HG03460 (cell line): ENCODE data around the gene NFASC.

Experiments
- ATAC-seq: cut with Tn5 transposase; IDR thresholded peaks from one replicate; pipeline ENCODE4 v1.9.1; 2021; ENCODE audit not compliant: unreplicated experiment

NFASC gene

DNA sequence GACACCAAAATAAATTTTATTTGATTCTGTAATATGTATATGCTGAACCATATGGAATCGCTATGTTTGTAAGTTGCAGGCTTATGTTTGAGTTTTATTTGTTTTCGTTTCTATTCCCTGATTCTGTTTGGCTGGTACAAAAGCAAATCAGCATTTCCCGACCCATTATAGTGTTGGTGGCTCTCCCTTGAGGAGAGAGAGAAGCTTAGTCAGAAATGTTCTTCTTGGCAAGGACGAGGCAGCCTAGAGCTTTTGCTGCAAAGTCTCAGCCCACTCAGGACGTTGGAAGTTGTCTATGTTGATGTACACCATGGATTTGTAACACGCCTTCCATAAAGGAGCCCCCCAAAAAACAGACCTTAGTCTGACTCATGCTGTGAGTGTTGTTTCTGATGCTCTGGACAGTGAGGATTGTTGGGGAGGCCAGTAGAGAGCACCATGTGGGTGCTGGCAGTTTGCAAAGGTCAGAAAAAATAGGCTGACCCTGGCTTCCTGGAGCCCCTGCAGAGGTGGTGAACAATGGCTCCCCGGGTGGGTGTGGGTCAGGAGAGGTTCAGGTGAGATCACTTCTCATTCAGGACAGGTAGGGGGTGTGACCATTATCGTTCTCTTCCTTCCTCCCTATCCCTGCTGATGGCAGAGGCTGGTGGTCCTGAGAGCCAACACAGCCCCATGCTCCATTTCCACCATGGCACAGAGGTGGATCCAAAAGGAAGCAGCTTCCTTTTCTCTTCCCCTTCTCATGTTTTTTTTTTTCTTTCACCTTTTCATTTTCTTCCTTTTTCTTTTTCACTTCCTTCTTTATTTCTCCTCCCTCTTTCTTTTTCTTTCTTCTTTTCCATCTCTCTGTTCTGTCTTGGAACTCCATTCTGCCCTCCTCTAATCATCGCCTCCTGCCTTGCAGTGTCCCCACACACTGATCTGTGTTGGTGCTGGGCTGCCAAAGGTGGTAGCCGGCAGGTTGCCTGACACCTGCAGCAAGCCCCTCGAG is 88.0 kb downstream of the NFASC start:
- ATAC-seq = no peak

DNA sequence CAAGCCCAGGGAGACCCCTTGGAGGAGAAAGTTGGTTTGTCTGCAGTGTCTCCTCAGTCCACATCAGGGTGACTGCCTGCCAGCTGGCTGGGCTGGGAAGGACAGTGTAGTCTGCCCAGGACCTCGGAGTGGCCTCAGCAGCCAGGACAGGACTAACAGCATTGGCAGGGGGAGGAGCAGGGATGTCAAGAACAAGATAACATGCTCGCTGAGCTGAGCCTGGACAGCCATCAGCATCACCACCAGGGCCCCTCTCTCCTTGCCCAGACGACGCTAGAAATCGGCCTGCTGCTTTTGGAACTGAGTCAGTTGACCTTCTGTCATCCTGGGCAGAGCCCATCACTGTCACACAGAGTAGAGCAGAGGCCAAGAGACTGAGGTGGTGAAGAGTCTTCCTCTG is 88.7 kb downstream of the NFASC start:
- no peak for ATAC-seq

DNA sequence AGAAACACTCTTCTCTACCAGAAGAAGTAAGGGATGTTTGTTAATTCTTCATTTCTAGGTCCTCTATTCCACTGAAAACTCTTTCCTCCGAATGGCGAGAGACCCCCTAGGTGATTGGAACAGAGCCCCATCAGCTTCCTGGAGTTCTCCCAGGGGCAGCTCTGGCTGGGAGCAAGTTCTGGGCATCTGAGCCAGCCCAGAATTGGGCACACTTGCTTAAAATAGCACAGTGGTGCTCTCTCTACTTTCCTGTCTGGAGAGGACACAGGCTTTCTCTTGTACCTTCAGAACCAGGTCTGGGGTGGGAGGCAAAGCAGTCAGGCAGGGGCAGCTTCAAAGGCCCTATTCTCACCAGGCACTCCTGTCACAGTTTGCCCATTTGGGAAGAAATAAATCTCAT is 89.2 kb downstream of the NFASC start:
- no peak for ATAC-seq

DNA sequence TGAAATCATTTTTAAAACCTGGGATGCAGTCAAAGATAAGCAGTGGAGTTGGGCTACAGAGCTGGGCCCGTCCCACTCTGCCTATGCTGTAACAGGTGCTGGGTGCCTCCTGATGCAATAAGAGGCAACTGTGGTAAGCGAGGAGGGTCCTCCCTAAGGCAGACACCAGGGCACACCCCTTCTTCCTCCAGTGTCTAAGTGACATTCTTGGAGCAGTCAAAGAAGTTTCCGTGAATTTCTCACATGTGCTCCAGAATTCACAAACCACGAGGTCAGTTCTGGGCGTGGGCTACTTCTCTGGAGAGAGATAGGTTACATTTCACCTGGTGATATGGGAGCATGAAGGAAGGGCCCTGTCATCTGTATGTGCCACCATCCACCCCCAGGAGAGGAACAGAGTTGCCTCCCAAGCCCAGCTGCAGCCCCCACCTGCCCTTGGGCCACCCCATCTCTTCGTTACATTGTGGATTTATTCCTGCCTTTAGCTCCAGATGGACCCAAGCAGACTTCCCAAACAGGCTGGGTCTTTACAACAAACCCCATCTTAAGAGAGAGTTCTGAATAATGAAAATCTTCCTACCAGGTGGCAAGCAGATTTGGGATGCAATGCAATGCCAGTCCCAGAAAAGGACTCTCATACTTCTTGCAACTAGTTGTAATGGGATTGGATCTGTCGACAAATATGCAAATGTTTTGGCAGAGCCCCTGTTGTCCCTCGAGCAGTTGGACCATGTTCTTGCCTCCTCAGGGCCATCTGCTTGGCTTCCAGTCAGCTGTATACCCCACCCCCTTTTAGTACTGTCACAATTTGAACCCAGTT is 89.9 kb downstream of the NFASC start:
- no peak for ATAC-seq

DNA sequence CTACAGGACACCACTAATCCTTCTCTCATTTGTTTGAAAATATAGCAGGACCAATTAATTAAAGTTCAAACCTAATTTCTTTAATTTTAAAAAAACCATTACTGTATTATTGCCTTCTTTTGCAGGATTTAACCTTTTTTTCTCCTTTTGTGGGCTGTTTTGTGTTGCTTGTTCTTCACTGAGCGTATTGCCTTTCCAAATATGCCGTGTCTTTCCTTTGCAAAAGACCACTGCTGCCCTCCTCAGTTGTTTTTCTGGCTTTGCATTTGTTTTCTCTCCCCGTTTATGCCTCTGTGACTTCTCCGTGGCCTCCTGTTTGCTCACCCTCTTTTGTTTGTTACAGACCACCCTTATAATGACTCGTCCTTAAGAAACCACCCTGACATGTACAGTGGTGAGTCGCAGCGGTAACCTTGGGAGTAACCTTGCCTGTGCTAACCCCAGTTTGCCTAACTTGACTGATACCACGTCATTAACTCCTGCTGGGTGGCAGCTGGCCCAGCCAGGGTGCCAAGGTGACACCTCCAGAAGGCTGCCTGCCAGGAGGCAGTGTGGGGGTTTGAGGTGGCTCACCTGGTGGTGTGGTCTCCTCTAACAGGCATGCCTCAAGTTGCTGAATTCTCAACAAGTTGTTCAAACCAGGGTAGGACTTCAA is 91.2 kb downstream of the NFASC start:
- ATAC-seq = no peak

DNA sequence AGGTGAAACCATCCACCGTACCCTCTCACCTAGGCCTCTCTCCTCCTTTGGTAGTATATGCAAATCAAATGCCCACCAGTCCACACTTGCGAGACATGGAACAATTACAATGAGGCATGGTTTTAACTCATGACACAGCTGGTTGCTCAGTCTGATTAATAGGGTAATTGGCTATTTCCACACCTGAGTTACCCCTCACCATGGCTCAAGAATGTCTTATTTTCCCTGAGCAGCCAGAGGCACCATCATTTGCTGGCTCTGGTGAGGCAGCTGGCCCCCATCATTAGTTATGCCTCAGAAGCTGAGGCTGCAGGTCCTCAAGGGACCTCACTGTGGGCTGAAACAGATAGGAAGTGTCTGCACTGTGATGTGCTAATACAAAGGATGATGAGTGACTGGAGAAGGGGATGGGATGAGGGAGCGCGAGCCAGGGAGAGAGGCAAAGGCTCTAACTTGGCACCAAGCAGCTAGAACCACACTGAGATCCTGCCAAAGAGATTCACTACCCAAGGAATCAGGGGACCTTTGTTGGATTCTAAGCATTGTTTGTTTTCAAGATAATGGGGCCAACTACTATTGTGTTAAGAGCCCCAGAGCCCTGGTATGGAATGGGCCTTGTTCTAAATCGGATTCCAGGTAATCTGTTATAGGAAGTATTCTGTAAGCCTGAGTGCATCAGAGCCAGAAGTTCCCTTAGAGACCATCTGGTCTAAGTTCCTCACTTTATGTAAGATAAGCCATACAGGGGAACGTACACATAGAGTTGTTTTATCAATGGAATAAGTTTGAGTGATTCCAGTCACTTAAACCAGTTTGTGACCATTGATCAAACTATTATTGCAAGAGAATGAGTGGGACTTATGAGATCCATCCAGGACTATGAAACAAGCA is 92.3 kb downstream of the NFASC start:
- no peak for ATAC-seq

DNA sequence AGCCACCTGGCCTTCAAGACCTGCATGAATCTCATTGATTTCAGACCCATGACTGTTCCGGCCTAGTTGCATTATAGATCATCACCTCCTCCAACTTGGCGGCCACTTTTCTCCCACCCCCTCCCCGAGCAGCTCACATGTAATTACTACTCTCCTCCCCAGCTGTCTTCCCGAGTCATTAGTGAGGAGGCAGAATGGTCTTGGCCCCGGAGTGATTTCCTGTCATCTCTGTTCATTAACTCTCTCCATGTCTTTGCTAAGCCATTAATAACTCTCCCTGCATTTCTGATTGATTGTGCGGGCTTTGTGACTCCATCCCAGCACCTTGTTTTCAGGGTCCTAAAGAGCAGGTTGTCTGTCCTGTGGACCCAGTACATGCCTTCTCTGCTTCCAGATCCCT is 96.8 kb downstream of the NFASC start:
- no peak for ATAC-seq

DNA sequence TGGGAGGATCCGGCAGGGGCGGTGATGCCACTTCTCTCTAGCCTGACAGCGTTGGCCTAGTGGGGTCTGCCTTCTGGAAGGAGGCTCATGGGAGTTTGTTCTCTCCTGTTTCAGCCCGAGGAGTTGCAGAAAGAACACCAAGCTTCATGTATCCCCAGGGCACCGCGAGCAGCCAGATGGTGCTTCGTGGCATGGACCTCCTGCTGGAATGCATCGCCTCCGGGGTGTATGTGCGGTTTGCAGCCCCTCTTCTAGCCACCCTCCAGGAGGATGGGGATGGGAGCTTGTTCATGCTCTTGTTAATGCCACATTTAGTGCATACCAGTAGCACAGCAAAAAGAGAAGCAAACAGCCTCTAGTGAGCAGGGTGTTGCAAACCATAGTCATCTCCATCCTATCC is 97.5 kb downstream of the NFASC start:
- no peak for ATAC-seq

DNA sequence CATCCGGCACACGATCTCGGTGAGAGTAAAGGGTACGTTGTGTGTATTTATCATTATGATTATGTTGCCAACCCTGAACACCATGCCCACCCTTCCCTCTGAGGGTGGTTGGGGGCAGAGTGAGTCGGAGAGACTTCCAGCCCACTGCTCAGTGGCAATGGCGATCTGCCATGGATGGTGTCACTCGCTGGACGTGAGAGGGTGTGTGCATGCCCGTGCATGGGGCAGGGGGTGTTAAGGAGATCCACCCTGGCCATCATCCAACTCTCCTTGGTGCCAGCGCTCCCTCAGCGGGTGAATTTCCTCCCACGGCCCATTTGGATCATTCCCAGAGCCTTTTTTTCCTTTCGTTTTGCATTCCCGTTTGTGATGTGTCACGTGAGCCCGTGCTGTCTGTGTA is 98.3 kb downstream of the NFASC start:
- ATAC-seq = no peak

DNA sequence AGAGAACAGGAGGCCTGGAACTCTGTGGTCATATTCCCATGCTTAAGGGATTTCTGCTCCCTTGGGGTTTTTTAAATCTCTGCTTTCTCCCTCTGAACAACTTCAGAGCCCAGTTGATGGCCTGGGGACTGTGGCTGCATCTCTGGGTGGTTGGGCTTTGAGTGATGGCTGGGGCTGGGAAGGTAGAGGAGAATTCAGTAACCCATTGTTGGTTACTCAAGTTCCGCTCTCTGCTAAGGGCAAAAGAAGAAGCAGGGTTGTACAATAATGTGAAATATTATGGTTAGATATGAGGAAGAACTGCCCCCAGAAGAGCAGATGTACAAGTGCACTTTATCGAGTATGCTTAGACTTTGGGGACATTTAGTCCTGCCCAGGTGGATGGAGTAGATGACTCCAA is 100.3 kb downstream of the NFASC start:
- ATAC-seq = no peak

DNA sequence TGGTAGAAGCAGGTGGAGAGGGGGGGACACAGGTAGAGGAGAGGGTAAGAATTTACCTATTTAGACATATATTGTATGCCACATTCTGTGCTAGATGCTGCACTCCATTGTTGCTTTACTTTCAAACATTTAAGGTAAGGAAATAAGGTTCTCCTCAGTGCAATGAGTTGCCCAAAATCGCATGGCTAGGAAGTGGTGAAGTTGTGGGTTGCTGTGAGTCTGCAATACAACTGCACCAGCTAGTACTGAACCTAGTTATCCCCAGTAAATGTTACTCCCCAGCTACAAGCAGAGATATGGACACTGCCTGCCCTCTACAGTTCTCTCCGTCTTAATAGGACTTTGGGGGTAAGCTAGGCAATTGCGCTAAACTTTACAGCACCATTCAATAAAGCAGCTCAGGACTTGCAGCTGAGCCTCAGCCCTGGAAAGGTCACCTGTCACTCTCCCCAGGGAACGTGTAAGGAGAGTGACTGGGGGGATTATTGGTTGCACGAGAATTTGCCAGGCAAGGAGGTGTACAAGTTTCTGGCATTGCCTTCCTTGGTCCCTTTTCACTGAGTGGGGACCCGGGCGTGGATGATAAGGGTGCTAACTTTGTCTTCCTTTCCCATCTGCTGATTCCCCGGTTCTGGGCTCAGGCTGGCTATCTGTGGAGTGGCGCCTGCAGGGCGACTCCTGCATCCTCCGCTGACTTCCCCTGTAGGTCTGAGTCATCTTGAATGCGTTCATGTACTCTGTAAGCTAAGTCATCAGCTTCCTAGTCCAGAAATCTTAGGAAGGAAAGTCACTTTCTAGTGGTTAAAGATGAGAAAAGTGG is 101.1 kb downstream of the NFASC start:
- ATAC-seq = no peak

DNA sequence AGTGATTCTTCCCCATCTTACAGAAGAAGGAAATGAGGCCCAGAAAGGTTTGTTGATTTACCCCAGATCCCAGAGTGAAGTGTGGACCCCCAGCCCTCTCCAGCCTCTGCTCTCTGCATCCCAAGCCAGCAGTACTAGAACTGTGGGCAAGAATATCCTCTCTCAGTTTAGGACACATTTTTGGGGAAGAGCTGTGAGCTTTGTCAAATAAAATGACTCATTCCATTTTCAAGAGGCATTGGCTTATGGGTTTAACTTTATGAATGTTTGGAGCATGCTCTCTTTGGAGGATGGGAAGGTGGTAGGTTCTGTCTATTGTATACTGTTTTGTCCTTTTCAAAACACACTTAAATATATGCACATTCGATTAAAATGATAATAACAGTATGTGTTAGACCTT is 101.8 kb downstream of the NFASC start:
- ATAC-seq = no peak

DNA sequence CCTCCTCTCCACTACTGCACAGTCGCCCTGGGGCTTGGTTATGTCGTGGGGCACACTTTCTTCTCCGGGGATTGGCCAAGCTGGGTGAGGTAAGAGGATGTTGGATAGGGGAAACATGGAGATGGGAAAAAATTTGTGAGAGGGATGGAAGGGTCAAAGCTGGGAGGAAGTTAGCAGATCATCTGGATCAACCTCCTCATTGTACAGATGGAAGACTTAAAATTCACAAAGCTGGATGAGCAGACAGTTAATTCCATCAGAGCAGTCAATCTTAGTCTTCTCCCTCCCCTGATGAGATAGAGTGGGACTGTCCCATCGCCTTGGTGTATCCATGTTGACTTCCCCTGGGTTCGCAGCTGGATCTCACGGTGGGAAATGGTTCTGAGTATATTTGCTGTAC is 102.8 kb downstream of the NFASC start:
- ATAC-seq = no peak

DNA sequence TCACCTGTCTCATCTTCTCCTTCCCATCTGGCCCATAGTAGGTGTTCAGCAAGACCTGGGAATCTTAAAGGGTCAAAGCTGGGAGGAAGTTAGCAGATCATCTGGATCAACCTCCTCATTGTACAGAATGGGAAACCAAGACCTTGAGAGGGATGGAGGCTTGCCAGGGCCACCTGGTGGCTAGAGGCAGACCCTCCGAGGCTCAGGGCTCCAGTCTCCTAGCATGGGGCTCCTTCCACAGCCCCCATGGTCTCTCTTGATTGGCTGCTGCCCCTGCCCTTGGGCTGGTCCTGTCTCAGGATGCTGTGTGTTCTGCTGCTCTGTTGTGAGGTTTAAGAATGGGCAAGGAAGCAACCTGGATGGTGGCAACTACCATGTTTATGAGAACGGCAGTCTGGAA is 103.7 kb downstream of the NFASC start:
- ATAC-seq = no peak

DNA sequence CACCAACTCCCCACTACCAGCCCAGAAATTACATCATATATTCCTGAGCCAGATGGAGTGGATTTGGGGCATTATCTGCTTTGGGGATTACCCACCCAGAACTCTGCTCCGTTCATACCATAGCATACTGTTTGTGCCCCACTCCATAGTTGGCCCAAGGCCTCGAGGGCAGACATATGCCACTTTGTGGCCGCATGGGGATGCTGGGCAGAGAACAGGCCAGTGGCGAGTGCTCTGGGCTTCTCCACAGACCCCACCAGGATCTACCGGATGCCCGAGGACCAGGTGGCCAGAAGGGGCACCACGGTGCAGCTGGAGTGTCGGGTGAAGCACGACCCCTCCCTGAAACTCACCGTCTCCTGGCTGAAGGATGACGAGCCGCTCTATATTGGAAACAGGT is 104.4 kb downstream of the NFASC start:
- no peak for ATAC-seq

DNA sequence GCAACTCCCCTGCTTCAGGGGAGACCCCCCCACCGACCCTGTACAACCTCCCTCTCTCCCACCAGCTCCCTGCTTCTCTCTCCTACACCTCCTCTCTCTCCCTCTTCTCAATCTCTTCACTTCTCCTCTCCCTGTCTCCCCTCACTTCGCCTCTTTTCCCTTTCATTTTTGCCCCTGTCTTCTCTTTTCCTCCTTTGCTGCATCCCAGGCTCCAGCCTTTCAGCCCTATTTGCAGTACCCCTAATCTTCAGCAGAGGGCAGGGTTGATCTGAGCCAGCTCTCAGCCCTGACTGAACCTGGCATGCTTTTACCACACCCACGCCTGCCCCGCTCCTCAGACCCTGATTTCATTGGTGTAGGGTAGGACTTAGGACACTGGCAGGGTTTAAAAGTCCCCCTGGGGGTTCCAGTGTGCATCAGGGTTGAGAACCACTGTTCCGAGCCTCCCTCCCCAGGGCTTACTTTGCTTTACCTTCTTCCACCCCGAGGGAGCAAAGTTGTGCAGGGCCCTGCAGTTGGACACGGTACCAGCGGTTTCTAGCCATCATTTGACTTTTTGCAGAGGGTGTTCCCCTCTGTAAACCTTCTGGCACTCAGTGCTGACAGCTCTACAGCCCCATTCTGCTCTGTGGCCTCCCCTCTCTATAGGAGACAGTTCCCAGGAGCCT is 105.0 kb downstream of the NFASC start:
- no peak for ATAC-seq

DNA sequence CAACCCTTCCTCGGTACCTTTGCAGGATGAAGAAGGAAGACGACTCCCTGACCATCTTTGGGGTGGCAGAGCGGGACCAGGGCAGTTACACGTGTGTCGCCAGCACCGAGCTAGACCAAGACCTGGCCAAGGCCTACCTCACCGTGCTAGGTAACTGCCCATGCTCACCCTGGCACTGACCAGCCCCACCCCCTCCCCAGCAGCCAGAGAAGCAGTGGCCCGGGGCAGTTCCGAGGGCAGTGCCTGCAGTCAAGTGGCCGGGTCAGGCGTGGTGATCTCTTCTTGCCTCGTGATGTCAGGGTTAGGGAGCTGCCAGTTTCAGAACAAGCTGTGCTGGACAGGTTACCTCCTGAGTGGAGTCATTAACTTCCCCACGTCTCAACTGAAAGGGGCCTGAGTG is 106.0 kb downstream of the NFASC start:
- ATAC-seq = no peak

DNA sequence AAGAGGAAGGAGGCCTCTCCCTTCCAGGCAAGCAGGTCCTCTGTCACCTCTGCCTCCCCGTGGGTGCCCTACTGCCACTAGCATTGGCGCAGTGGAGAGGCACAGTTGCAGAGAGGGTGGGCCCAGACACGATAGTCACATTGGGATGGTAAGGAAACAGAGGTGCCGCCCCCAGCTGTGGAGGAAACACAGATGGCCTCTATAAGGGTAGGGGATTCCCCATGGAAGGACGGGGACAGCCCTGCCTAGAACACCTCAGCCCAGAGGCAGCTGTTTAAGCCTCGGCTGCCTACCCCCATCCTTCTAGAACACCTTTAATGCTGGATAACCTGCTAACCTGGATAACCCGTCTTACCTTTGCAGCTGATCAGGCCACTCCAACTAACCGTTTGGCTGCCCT is 106.7 kb downstream of the NFASC start:
- ATAC-seq = no peak

DNA sequence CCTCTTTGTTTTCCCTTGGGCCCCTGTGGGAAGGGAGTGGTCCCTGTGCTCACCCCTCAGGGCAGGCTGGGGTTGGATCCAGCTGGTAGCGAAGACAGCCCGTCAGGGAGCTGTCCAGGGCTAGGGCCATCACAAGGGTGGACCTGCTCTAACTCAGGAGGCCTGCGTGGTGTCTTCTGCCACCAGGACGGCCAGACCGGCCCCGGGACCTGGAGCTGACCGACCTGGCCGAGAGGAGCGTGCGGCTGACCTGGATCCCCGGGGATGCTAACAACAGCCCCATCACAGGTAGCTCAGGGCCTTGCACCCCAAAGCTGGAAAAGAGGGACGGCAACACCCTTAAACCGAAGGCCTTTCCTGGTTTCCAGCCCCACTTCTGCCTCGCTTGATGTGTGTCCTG is 108.1 kb downstream of the NFASC start:
- ATAC-seq = no peak
